Measurements from ENCODE around the gene PTPRN2.

Gene PTPRN2

GRCh38 chr7:158452331-158452730, 135.3 kb downstream of the PTPRN2 start:
- no peak for DNase-seq (ENCODE audit: low spot score)
- in situ Hi-C loops (cut with MboI; ENCODE audit: low pct_unique_long_range_greater_than_20kb, low sequenced_read_pairs, unreplicated experiment): no loop called here
- no peak for TF ChIP-seq CTCF (IDR thresholded peaks at IDR 0.05; ENCODE audit: extremely low read depth, insufficient read depth, missing control alignments)

- in situ Hi-C loops (cut with MboI; ENCODE audit: low pct_unique_long_range_greater_than_20kb, low sequenced_read_pairs, unreplicated experiment): no loop called here
- DNase-seq (ENCODE audit: low spot score): no peak
- no peak for TF ChIP-seq CTCF (IDR thresholded peaks at IDR 0.05; ENCODE audit: extremely low read depth, insufficient read depth, missing control alignments)
Measured at GRCh38 chr7:158450476-158451124, 137.0 kb downstream of the PTPRN2 start.

GRCh38 chr7:158449942-158450341, 137.7 kb downstream of the PTPRN2 start:
- in situ Hi-C loops (cut with MboI; ENCODE audit: low pct_unique_long_range_greater_than_20kb, low sequenced_read_pairs, unreplicated experiment): no loop called here
- no peak for TF ChIP-seq CTCF (IDR thresholded peaks at IDR 0.05; ENCODE audit: extremely low read depth, insufficient read depth, missing control alignments)
- DNase-seq (ENCODE audit: low spot score): no peak

- TF ChIP-seq CTCF (IDR thresholded peaks at IDR 0.05; ENCODE audit: extremely low read depth, insufficient read depth, missing control alignments): no peak
- no peak for DNase-seq (ENCODE audit: low spot score)
- in situ Hi-C loops (cut with MboI; ENCODE audit: low pct_unique_long_range_greater_than_20kb, low sequenced_read_pairs, unreplicated experiment): no loop called here
Measured at GRCh38 chr7:158449266-158449665, 138.4 kb downstream of the PTPRN2 start.

GRCh38 chr7:158448430-158449100, 139.1 kb downstream of the PTPRN2 start:
- no peak for DNase-seq (ENCODE audit: low spot score)
- in situ Hi-C loops (cut with MboI; ENCODE audit: low pct_unique_long_range_greater_than_20kb, low sequenced_read_pairs, unreplicated experiment): no loop called here
- no peak for TF ChIP-seq CTCF (IDR thresholded peaks at IDR 0.05; ENCODE audit: extremely low read depth, insufficient read depth, missing control alignments)

- in situ Hi-C loops (cut with MboI; ENCODE audit: low pct_unique_long_range_greater_than_20kb, low sequenced_read_pairs, unreplicated experiment): no loop called here
- TF ChIP-seq CTCF (IDR thresholded peaks at IDR 0.05; ENCODE audit: extremely low read depth, insufficient read depth, missing control alignments): no peak
- no peak for DNase-seq (ENCODE audit: low spot score)
Measured at GRCh38 chr7:158447506-158448171, 140.0 kb downstream of the PTPRN2 start.
